H1 (cell line): ENCODE results near the gene DDX55. TPM values are rescaled to one million over a fixed set of nuclear protein-coding genes. Genes with fewer than 3 reads are reported as not detected.
A peak's percentile ranks its signal among the peaks of the same experiment; 100 is the strongest.

Source experiments
- CTCF ChIA-PET: fragments of 300-600 bp; sonication (Branson Sonifier 250); formaldehyde crosslinking; loops from one replicate; lab custom pipeline; 2021; ENCODE audit not compliant: partially characterized antibody; lab: Charles Lee
- POLR2A ChIA-PET: fragments of 300-600 bp; sonication (Branson Sonifier 250); formaldehyde crosslinking; loops from one replicate; lab custom pipeline; 2021; ENCODE audit warnings: inconsistent platforms; ENCODE audit not compliant: partially characterized antibody; lab: Charles Lee
- DNase-seq, 2 experiments: peaks; one replicate each; pipeline versions ENCODE4 v3.0.0 to v3.0.0-alpha.2; 2010 to 2022; ENCODE audit warnings: low spot score in 2 of 2, low read depth in 1 of 2, mixed read lengths in 1 of 2
- FAIRE-seq: peaks from 2 replicates; lab custom pipeline; 2011; peaks lifted over from hg19 to GRCh38; lab: Jason Lieb, UNC
- H2AFZ ChIP-seq: 2 replicates; pipeline ENCODE4 v1.8.1; 2012; ENCODE audit warnings: low read length, inconsistent platforms
- H2AK5ac ChIP-seq: 2 replicates; pipeline ENCODE4 v1.6.1; 2013; ENCODE audit warnings: low read depth, low read length
- H2BK120ac ChIP-seq: replicated peaks from 2 replicates; pipeline ENCODE3; 2013; ENCODE audit warnings: low read depth, low read length, inconsistent platforms
- H2BK12ac ChIP-seq: 2 replicates; pipeline ENCODE4 v1.6.1; 2013; ENCODE audit warnings: low read depth, low read length
- H2BK15ac ChIP-seq: 2 replicates; pipeline ENCODE4 v1.6.1; 2013; ENCODE audit warnings: low read length
- H2BK20ac ChIP-seq: 2 replicates; pipeline ENCODE4 v1.6.1; 2013; ENCODE audit warnings: low read length
- H2BK5ac ChIP-seq: 2 replicates; pipeline ENCODE4 v1.6.1; 2013; ENCODE audit warnings: low read depth, low read length
- H3K14ac ChIP-seq: 2 replicates; pipeline ENCODE4 v1.6.1; 2013; ENCODE audit warnings: inconsistent platforms; ENCODE audit not compliant: insufficient read length
- H3K18ac ChIP-seq: 2 replicates; pipeline ENCODE4 v1.6.1; 2013; ENCODE audit warnings: low read length; ENCODE audit errors: extremely low read depth
- H3K23ac ChIP-seq: 2 replicates; pipeline ENCODE4 v1.6.1; 2013; ENCODE audit warnings: inconsistent platforms; ENCODE audit not compliant: insufficient read length
- H3K23me2 ChIP-seq: 2 replicates; pipeline ENCODE4 v1.6.1; 2013; ENCODE audit warnings: low read depth, low read length
- H3K27ac ChIP-seq: 2 replicates; pipeline ENCODE4 v1.6.1; 2011; ENCODE audit warnings: low read depth, low read length, inconsistent platforms
- H3K27me3 ChIP-seq, 4 experiments: replicated peaks in 1 of 4; 1 replicate in 1 of 4; 2 replicates in 3 of 4; pipeline versions ENCODE4 v1.6.1 to v1.8.1; 2011 to 2013; ENCODE audit warnings: low read length in 3 of 4, mild to moderate bottlenecking in 3 of 4, inconsistent platforms in 2 of 4, mixed read lengths in 2 of 4, moderate library complexity in 1 of 4; ENCODE audit not compliant: control insufficient read depth in 3 of 4, insufficient read depth in 3 of 4; ENCODE audit errors: extremely low read depth in 1 of 4
- H3K36me3 ChIP-seq, 4 experiments: 2 replicates each; pipeline versions ENCODE4 v1.6.1 to v1.8.1; 2011 to 2013; ENCODE audit warnings: mild to moderate bottlenecking in 4 of 4, low read length in 3 of 4, moderate library complexity in 2 of 4, control low read depth in 1 of 4, inconsistent platforms in 1 of 4; ENCODE audit not compliant: insufficient read depth in 4 of 4, control insufficient read depth in 2 of 4
- H3K4ac ChIP-seq: replicated peaks from 2 replicates; pipeline ENCODE3; 2013; ENCODE audit warnings: low read length, low read depth, mixed read lengths, inconsistent platforms; ENCODE audit not compliant: insufficient read length
- H3K4me1 ChIP-seq, 4 experiments: replicated peaks in 1 of 4; 1 replicate in 1 of 4; 2 replicates in 3 of 4; pipeline versions ENCODE4 v1.6.1 to v1.8.1; 2011 to 2013; ENCODE audit warnings: low read length in 3 of 4, inconsistent platforms in 2 of 4, mixed read lengths in 1 of 4; ENCODE audit not compliant: insufficient read depth in 4 of 4, control insufficient read depth in 3 of 4
- H3K4me2 ChIP-seq, 2 experiments: 2 replicates each; pipeline versions ENCODE4 v1.6.1 to v1.8.1; 2011 to 2013; ENCODE audit warnings: low read depth in 2 of 2, low read length in 2 of 2, control low read depth in 1 of 2, inconsistent platforms in 1 of 2, mild to moderate bottlenecking in 1 of 2; ENCODE audit not compliant: insufficient read depth in 1 of 2
- H3K4me3 ChIP-seq, 4 experiments: fragments of 200-600, 300-600 bp in 1 of 4; sonication (generic), shearing (Covaris generic), sonication (Bioruptor Twin) in 1 of 4; 2 replicates each; pipeline versions ENCODE4 v1.5.1 to v1.8.1; 2011 to 2016; ENCODE audit warnings: low read length in 4 of 4, low read depth in 3 of 4, control low read depth in 2 of 4, inconsistent platforms in 2 of 4, mild to moderate bottlenecking in 2 of 4, mixed read lengths in 1 of 4, moderate library complexity in 1 of 4; ENCODE audit not compliant: insufficient read depth in 2 of 4; ENCODE audit errors: extremely low read depth in 1 of 4
- H3K56ac ChIP-seq: replicated peaks from 2 replicates; pipeline ENCODE3; 2013; ENCODE audit warnings: low read depth, mild to moderate bottlenecking, mixed read lengths, low read length, inconsistent platforms; ENCODE audit not compliant: insufficient read length
- H3K79me1 ChIP-seq: 2 replicates; pipeline ENCODE4 v1.6.1; 2013; ENCODE audit warnings: low read depth, low read length, control low read depth
- H3K79me2 ChIP-seq, 2 experiments: 2 replicates each; pipeline versions ENCODE4 v1.6.1 to v1.8.1; 2012 to 2013; ENCODE audit warnings: low read length in 2 of 2, mild to moderate bottlenecking in 2 of 2, inconsistent platforms in 1 of 2; ENCODE audit not compliant: insufficient read depth in 2 of 2, control insufficient read depth in 1 of 2
- H3K9ac ChIP-seq, 4 experiments: replicated peaks in 1 of 4; 1 replicate in 1 of 4; 2 replicates in 3 of 4; pipeline versions ENCODE4 v1.6.1 to v1.8.1; 2011 to 2013; ENCODE audit warnings: low read depth in 3 of 4, low read length in 3 of 4, control low read depth in 2 of 4, mild to moderate bottlenecking in 2 of 4, moderate library complexity in 2 of 4, inconsistent platforms in 1 of 4; ENCODE audit errors: extremely low read depth in 1 of 4
- H3K9me3 ChIP-seq, 2 experiments: 2 replicates each; pipeline versions ENCODE4 v1.6.1 to v1.8.1; 2012 to 2013; ENCODE audit warnings: mild to moderate bottlenecking in 2 of 2, moderate library complexity in 2 of 2, control low read depth in 1 of 2, inconsistent platforms in 1 of 2, low read depth in 1 of 2, low read length in 1 of 2, mixed read lengths in 1 of 2; ENCODE audit not compliant: insufficient read depth in 2 of 2
- H4K20me1 ChIP-seq, 2 experiments: replicated peaks in 1 of 2; 2 replicates each; pipeline versions ENCODE3 to v1.8.1; 2011 to 2013; ENCODE audit warnings: inconsistent platforms in 2 of 2, low read length in 2 of 2, mild to moderate bottlenecking in 1 of 2; ENCODE audit not compliant: insufficient read depth in 2 of 2, control insufficient read depth in 1 of 2
- H4K5ac ChIP-seq: 2 replicates; pipeline ENCODE4 v1.6.1; 2013; ENCODE audit warnings: low read length, low read depth, mixed read lengths, inconsistent platforms; ENCODE audit not compliant: insufficient read length
- H4K8ac ChIP-seq: 2 replicates; pipeline ENCODE4 v1.8.0; 2013; ENCODE audit warnings: mild to moderate bottlenecking, moderate library complexity, low read length, inconsistent platforms; ENCODE audit not compliant: insufficient read depth; ENCODE audit errors: extremely low read depth
- H4K91ac ChIP-seq: replicated peaks from 2 replicates; pipeline ENCODE3; 2013; ENCODE audit warnings: low read length, mixed read lengths, inconsistent platforms; ENCODE audit not compliant: insufficient read length
- E2F6 ChIP-seq: IDR thresholded peaks from 2 replicates; pipeline ENCODE4 v1.6.1; 2012; ENCODE audit warnings: inconsistent platforms
- KDM5A ChIP-seq: fragments of 200-600 bp; IDR thresholded peaks from 2 replicates; pipeline ENCODE4 v1.7.1; 2012; ENCODE audit warnings: mild to moderate bottlenecking, low read length, inconsistent platforms, mixed read lengths
- POLR2AphosphoS5 ChIP-seq: IDR thresholded peaks from 2 replicates; pipeline ENCODE4 v1.6.1; 2011; ENCODE audit warnings: low read depth, low read length
- POU5F1 ChIP-seq: IDR thresholded peaks from 2 replicates; pipeline ENCODE4 v1.6.1; 2011; ENCODE audit warnings: low read depth, mild to moderate bottlenecking, low read length, moderate library complexity
- RFX5 ChIP-seq: IDR thresholded peaks from 2 replicates; pipeline ENCODE4 v1.6.1; 2011; ENCODE audit warnings: low read depth, low read length, improper control_type of control experiment, borderline replicate concordance
- SAP30 ChIP-seq: fragments of 300-600 bp; sonication (generic); IDR thresholded peaks from 2 replicates; pipeline ENCODE4 v1.7.1; 2012; ENCODE audit warnings: low read length, moderate library complexity, mild to moderate bottlenecking, inconsistent platforms; ENCODE audit not compliant: insufficient read depth, insufficient replicate concordance
- SUZ12 ChIP-seq: fragments of 200-600 bp; sonication (generic); IDR thresholded peaks from 2 replicates; pipeline ENCODE4 v1.6.1; 2012; ENCODE audit warnings: mild to moderate bottlenecking, inconsistent platforms, low read length, moderate library complexity, mixed read lengths
- WGBS, 2 experiments: shearing (Covaris generic) in 1 of 2; methylation state at CpG; one replicate each; pipeline versions ENCODE4 v1.1.6 to v1.1.7; 2013 to 2015; ENCODE audit warnings: low lambda C conversion rate in 2 of 2, mixed read lengths in 2 of 2, inconsistent platforms in 1 of 2, low coverage in 1 of 2, missing lambda C conversion rate in 1 of 2; ENCODE audit not compliant: insufficient replicate concordance in 2 of 2, insufficient coverage in 1 of 2, insufficient read length in 1 of 2; ENCODE audit errors: extremely low coverage in 1 of 2, missing lambda C conversion rate in 1 of 2; 5-methylcytosine and 5-hydroxymethylcytosine counted together
- long read RNA-seq, 2 experiments: library from RNA in 1 of 2; library from capped mRNA in 1 of 2; stranded (forward); transcript quantifications; one replicate each; pipeline ENCODE4 v2.0.0, GENCODE V29; 2021; ENCODE audit warnings: inconsistent platforms in 1 of 2
- polyA minus RNA-seq, 3 experiments: library from RNA; depleted of rRNA, polyadenylated mRNA; stranded (reverse); fragments of >200 nt; gene quantifications; 1 replicate in 2 of 3; 2 replicates in 1 of 3; pipeline ENCODE4 v1.2.3, GENCODE V29; 2011
- polyA plus RNA-seq, 7 experiments: library from polyadenylated mRNA; depleted of rRNA in 3 of 7; stranded (reverse) in 5 of 7; unstranded in 2 of 7; fragments of >200 nt in 5 of 7; fragments of 200-250 nt in 2 of 7; gene quantifications; 1 replicate in 5 of 7; 2 replicates in 1 of 7; 4 replicates in 1 of 7; pipeline versions ENCODE4 v1.2.1 to v1.2.3, GENCODE V29; 2011 to 2013; ENCODE audit warnings: missing spikeins in 2 of 7, mixed read lengths in 2 of 7
- total RNA-seq: library from RNA; stranded (reverse); fragmentation: NEBNext Ultra II Directional; extraction: Animal tissue kit (Norgen Biotek cat#: 25700); gene quantifications from 2 replicates; pipeline ENCODE4 v1.2.1, GENCODE V29; 2021

Gene DDX55
- 35.1 and 37.7 TPM in 2 replicates for total RNA-seq
- polyA plus RNA-seq (2011; rRNA removed): 25.8 and 42.1 TPM in 2 replicates
- polyA plus RNA-seq (2011; cell fraction: cytosol; rRNA removed): 37.6 TPM
- 59.7 TPM for polyA plus RNA-seq (2011; cell fraction: nucleus; rRNA removed)
- 37.8 to 44.8 TPM (median 40.9 TPM) in 4 replicates for polyA plus RNA-seq (2012, experiment 1 of 2)
- polyA plus RNA-seq (2012, experiment 2 of 2): 6.6 TPM
- 34.7 TPM for polyA plus RNA-seq (2013, experiment 1 of 2)
- polyA plus RNA-seq (2013, experiment 2 of 2): 29.6 TPM
- polyA minus RNA-seq (2011; rRNA and poly(A)+ RNA removed): 27.1 and 29.9 TPM in 2 replicates
- 29.1 TPM for polyA minus RNA-seq (2011; cell fraction: cytosol; rRNA and poly(A)+ RNA removed)
- polyA minus RNA-seq (2011; cell fraction: nucleus; rRNA and poly(A)+ RNA removed): 37.0 TPM
- long read RNA-seq, experiment 1, partial matches to known transcripts: 22 of 28 reads
- long read RNA-seq, experiment 1, other reads (novel, unspliced or antisense): 5 of 28 reads
- long read RNA-seq, experiment 2, transcript DDX55-201 (14 exons, 2,654 nt): major isoform, 5 of 33 reads
- long read RNA-seq, experiment 2, partial matches to known transcripts: 17 of 33 reads
- long read RNA-seq, experiment 2, other reads (novel, unspliced or antisense): 11 of 33 reads

- Histone ChIP-seq H3K79me2 (peaks cover 25 to 45% of the 10 kb centered on the region in 2 experiments), H4K91ac (peak within 1 kb of the TSS; percentile 98)
- peak in 1 of 2 experiments; percentile 86 for DNase-seq
- TF ChIP-seq E2F6: peak; percentile 97
- TF ChIP-seq POU5F1: no peak
- TF ChIP-seq POLR2AphosphoS5: peak; percentile 90
- TF ChIP-seq KDM5A: peak; percentile 98
- no peak for TF ChIP-seq RFX5
- no peak for TF ChIP-seq SAP30
- no peak for TF ChIP-seq SUZ12
Observed at GRCh38 chr12:123601602-123602489, at the start of gene DDX55. DDX55 (plus strand) TSS chr12:123602099; CDS start chr12:123602149, 50 bp downstream.

More at GRCh38 chr12:123601602-123602489, at the start of gene DDX55:
- Histone ChIP-seq H2AK5ac (no peak within 1 kb of the TSS), H3K4me2 (peak within 1 kb of the TSS; percentile 89 to 99), H3K18ac (peak within 1 kb of the TSS; percentile 99), H3K27ac (peak within 1 kb of the TSS; percentile 92), H2BK15ac (no peak within 1 kb of the TSS), H3K9ac (peak within 1 kb of the TSS; percentile 81 to 99 (median 91)), H2AFZ (peak within 1 kb of the TSS; percentile 99), H3K36me3 (peaks cover 13 to 33% (median 22%) of the 10 kb centered on the region in 4 experiments), H4K20me1 (peaks cover 0 to 1% of the 10 kb centered on the region in 2 experiments), H3K79me1 (0 out of 2 replicates have a peak, but pooled peaks cover 4% of the 10 kb centered on the region), H3K23ac (no peak within 1 kb of the TSS), H3K56ac (peak within 1 kb of the TSS; percentile 98), H3K4me3 (peak within 1 kb of the TSS; percentile 80 to 99 (median 98)), H3K27me3 (no peaks in the 10 kb centered on the region), H2BK120ac (peak within 1 kb of the TSS; percentile 45), H4K5ac (peak within 1 kb of the TSS; percentile 94), H3K4ac (peak within 1 kb of the TSS; percentile 100), H2BK5ac (peak within 1 kb of the TSS; percentile 98), H3K9me3 (no peaks in the 10 kb centered on the region), H3K4me1 (peaks cover 0 to 1% (median 0%) of the 10 kb centered on the region in 4 experiments; a peak in 2 of 7 replicates), H2BK12ac (0 out of 2 replicates have a peak within 1 kb of the TSS, but pooled peaks have one; percentile 39), H3K14ac (no peak within 1 kb of the TSS), H2BK20ac (no peak within 1 kb of the TSS), H4K8ac (peak within 1 kb of the TSS; percentile 98), H3K23me2 (peaks cover 11% of the 10 kb centered on the region)
- 2% methylated on average over 70 of the region's 81 CpGs; no CpG with 5 or more reads in 1 of the 2 experiments for WGBS, 2 experiments
- FAIRE-seq: no peak
- ChIA-PET POLR2A (interaction anchor here (0.7 to 3.5 kb wide), 16 partner anchors 10 to 335 kb away, joined by 3 to 25 read pairs (median 3); no protein-coding TSS in a partner anchor), CTCF (interaction anchor here (0.6 to 2.4 kb wide), 7 partner anchors 10 to 277 kb away, joined by 3 to 17 read pairs (median 3); partner anchors contain the start of genes RILPL1 and TMED2)
